NCI-H2227 (cell line): ENCODE measurements around the gene APOOL.
"Not testable (repeated sequence)": the region's sequence is repeated elsewhere in the genome, so short reads cannot be mapped to it uniquely, and the experiment has no call there.

Source experiments
- DNase-seq: peaks from one replicate; lab custom pipeline; 2025; ENCODE audit not compliant: unreplicated experiment; lab: John Stamatoyannopoulos, UW

The APOOL gene

GRCh38 chrX:85077247-85077646 is 73.6 kb downstream of the APOOL start:
- not testable (repeated sequence) for DNase-seq

DNA sequence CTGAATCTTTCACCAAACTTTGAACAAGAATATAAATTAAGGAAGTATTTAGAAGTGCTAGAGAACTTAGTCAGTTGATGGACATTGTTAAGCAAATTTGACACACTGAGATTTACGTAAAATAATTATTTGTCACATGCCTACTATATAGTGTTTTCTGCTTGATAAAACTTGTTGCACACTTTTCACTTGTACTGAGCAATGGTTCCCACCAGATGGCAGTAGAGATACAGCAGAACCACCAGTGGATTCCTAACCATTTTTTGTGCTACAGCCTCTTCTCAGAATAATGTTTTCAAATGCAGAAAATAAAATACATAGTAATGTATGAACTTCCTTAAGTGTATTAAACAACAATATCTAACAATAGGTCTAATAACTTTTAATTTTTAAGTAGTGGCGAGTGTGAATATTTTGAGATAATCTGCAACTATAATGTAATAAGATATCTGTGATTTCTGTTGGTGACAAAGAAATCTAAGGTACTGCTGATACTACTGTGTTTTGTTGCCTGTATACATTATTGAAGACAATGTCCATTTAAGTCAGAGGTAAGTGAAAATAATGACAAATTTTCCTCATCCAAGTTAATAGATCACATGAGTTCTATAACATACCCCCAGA is 81.2 kb downstream of the APOOL start:
- peak; percentile 31 for DNase-seq

DNA sequence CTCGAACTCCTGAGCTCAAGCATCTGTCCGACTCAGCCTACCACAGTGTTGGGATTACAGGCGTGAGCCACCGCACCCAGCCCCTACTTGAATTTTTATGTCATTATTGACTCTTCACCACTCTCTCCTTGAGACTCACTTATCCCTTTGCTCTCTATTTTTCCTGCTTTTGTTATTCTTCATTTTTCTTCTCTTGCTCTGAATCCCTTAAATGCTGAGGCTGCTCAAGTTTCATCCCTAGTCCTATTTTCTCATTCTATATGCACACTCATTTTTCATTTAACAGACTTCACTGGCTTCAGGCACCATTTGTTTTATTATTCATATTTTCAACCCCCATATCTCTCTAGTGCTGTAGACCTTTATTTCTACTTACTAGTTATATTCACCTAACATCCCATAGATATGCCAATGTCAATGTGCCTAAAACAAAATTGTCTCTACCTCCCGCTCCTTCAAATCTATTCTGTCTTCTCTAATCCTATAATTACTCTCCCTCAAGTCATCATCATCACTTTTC is 85.7 kb downstream of the APOOL start:
- DNase-seq = no peak

DNA sequence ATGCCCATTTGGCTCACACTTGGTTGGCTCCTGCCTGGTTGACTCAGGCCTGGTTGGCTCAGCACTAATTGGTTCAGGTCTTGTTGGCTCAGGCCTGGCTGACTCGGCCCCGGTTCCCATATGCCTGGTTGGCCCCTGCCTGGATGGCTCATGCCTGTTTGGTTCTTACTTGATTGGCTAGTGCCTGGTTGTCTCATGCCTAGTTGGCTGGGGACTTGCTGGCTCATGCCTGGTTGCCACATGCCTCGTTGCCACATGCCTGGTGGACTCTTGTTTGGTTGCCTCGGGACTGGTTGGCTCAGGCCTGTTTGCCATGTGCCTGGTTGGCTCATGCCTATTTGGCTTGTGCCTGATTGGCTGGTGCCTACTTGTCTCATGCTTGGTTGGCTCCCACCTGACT is 103.7 kb downstream of the APOOL start:
- DNase-seq = no peak

GRCh38 chrX:85108165-85108564 is 104.5 kb downstream of the APOOL start:
- no peak for DNase-seq

- peak; percentile 61 for DNase-seq
Observed at GRCh38 chrX:85109235-85109634, 105.6 kb downstream of the APOOL start.

DNA sequence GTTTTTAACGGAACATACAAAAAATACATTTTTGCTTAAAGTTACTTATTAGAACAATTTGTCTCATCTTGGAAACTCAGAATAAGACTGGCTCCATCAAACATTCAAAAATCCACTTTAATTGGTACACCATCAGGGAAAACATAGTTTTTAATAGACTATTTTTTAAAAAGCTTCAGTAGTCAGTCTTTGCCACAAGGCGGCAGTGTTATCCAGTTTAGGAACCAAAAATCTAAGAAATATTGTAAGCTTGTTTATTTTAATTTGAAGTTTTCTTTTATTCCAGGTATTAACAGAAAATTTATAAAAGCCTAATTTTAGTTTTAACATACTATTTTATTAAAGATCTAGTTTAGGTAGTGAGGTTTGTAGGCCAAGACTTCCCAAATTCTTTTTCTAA is 107.7 kb downstream of the APOOL start:
- DNase-seq = peak; percentile 8

DNA sequence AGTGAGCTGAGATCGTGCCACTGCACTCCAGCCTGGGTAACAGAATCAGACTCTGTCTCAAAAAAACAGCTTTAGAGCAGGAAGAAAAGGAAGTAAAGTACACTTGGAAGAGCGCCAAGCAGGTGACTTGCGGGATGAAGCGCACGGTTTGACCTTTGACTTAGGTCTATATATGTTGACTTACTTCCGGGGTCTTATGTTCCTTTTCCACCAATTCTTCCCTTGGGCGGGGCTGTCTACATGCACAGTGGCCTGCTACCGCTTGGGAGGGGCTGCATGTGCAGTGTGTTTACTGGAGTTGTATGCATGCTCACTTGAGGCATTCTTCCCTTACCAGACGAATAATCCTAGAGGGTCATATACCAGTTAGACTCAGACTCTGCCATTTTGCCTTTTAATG is 108.6 kb downstream of the APOOL start:
- no peak for DNase-seq

GRCh38 chrX:85113746-85114145 is 110.1 kb downstream of the APOOL start:
- DNase-seq = no peak

GRCh38 chrX:85114171-85114570 is 110.5 kb downstream of the APOOL start:
- DNase-seq = no peak

DNA sequence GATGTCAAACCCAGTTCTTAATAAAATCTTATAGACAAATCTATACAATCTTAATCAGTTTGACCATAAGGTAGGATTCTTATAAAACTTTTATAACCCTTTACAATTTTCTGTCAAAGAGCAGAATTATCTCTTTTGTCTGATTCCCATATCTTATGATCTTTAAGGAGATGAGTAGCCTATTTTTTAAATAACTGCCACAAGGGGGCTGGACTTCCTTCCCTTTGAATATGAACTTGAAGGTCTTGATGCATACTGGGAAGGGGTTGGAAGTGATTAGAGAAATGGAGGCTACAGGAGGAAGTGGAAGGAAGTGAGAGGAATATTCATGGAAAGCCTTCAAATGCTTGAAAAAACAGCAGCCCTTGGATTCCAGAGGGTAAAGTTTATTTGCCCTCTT is 111.1 kb downstream of the APOOL start:
- no peak for DNase-seq

DNA sequence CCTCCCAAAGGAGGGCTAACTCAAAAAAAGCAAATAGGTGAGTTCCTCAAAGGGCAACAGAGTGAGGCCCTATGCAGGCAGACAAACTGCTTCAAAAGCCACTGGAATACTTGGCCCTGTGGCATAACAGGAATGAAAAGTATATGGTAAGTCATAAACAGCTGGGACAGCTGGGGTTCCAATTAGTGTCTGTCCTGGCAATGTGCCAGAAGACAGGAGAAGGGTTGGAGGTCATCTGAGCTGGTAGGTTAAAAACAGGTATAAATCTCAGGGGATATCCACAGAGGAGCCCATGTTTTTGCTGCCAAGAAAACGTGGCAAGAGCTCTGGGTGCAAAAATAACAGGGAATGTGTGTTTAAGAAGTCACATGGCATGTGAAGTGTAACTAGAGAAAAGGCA is 111.6 kb downstream of the APOOL start:
- DNase-seq = no peak

- no peak for DNase-seq
Observed at GRCh38 chrX:85136409-85136808, 132.7 kb downstream of the APOOL start.

DNA sequence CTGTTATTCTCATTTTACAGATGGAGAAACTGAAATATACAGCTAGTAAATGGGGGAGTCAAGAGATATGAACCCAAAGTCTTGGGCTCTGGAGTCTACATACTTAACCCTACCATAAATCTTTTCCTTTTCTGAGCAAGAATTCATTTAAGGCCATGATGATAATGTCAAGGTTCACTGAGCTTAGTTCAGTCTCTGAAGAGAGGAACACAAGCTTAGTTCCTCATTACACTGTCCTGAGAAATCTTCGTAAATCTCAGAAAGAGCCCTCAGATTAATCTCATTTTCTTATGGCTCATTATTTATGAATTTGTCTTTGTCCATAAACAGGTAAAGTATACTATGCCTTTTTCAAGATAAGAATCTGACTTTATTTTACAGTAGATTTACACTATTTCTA is 135.7 kb downstream of the APOOL start:
- no peak for DNase-seq

- no peak for DNase-seq
Observed at GRCh38 chrX:85140964-85141363, 137.3 kb downstream of the APOOL start.
